HPDE6-E6E7 (cell line): ENCODE measurements around the gene TIMM9.
A peak's percentile ranks its signal among the peaks of the same experiment; 100 is the strongest.
"Not testable (repeated sequence)": the region's sequence is repeated elsewhere in the genome, so short reads cannot be mapped to it uniquely, and the experiment has no call there.

ENCODE experiments used
- DNase-seq: peaks from one replicate; pipeline ENCODE4 v3.0.0; 2011; ENCODE audit warnings: missing footprints; ENCODE audit errors: extremely low spot score

The TIMM9 gene

GRCh38 chr14:58398495-58398894 is 28.8 kb downstream of the TIMM9 start:
- DNase-seq: no peak

GRCh38 chr14:58397156-58397555 is 30.2 kb downstream of the TIMM9 start:
- DNase-seq: no peak

- DNase-seq: peak; percentile 78
Observed at GRCh38 chr14:58395812-58396788, 31.2 kb downstream of the TIMM9 start, which contains the start of gene TOMM20L. Gene TOMM20L, plus strand, starts transcription at chr14:58395930. Its CDS starts 28 bp downstream, at chr14:58395958.

GRCh38 chr14:58395562-58395811 is 31.8 kb downstream of the TIMM9 start:
- no peak for DNase-seq

GRCh38 chr14:58390830-58391229 is 36.5 kb downstream of the TIMM9 start:
- DNase-seq: no peak

- DNase-seq: no peak
Observed at GRCh38 chr14:58376791-58377190, 50.5 kb downstream of the TIMM9 start.

- no peak for DNase-seq
Observed at GRCh38 chr14:58368956-58369355, 58.4 kb downstream of the TIMM9 start.

GRCh38 chr14:58367296-58367695 is 60.0 kb downstream of the TIMM9 start:
- DNase-seq: no peak

- DNase-seq: no peak
Observed at GRCh38 chr14:58364316-58364715, 63.0 kb downstream of the TIMM9 start.

GRCh38 chr14:58362798-58363412 is 64.4 kb downstream of the TIMM9 start:
- peak; percentile 8 for DNase-seq

GRCh38 chr14:58362272-58362671 is 65.1 kb downstream of the TIMM9 start:
- DNase-seq: not testable (repeated sequence)
